HG03442 (cell line): ENCODE measurements around the gene UBE2I.
"Not testable (repeated sequence)": the region's sequence is repeated elsewhere in the genome, so short reads cannot be mapped to it uniquely, and the experiment has no call there.

Experiments used
- ATAC-seq: cut with Tn5 transposase; IDR thresholded peaks from one replicate; pipeline ENCODE4 v1.9.1; 2021; ENCODE audit warnings: mild to moderate bottlenecking, moderate library complexity; ENCODE audit not compliant: unreplicated experiment

Gene UBE2I

GRCh38 chr16:1292208-1292607 lies 17.2 kb upstream of the UBE2I start:
- ATAC-seq = not testable (repeated sequence)

- ATAC-seq = not testable (repeated sequence)
Measured at GRCh38 chr16:1292808-1293207, 16.6 kb upstream of the UBE2I start.

- no peak for ATAC-seq
Measured at GRCh38 chr16:1293921-1294656, 15.3 kb upstream of the UBE2I start.

GRCh38 chr16:1295465-1295864 lies 14.0 kb upstream of the UBE2I start:
- no peak for ATAC-seq

- ATAC-seq = not testable (repeated sequence)
Measured at GRCh38 chr16:1296688-1297017, 12.8 kb upstream of the UBE2I start.

GRCh38 chr16:1297018-1297696 lies 12.3 kb upstream of the UBE2I start:
- no peak for ATAC-seq

GRCh38 chr16:1298406-1298805 lies 11.0 kb upstream of the UBE2I start:
- ATAC-seq = no peak

GRCh38 chr16:1299012-1299867 lies 10.2 kb upstream of the UBE2I start:
- no peak for ATAC-seq

- no peak for ATAC-seq
Measured at GRCh38 chr16:1299868-1300203, 9.6 kb upstream of the UBE2I start.

GRCh38 chr16:1300664-1301476 lies 8.6 kb upstream of the UBE2I start:
- no peak for ATAC-seq

- ATAC-seq = no peak
Measured at GRCh38 chr16:1301562-1301961, 7.9 kb upstream of the UBE2I start.

- no peak for ATAC-seq
Measured at GRCh38 chr16:1305823-1306222, 3.6 kb upstream of the UBE2I start.

GRCh38 chr16:1306334-1306733 lies 3.1 kb upstream of the UBE2I start:
- ATAC-seq = no peak

GRCh38 chr16:1308036-1308976 lies 1.1 kb upstream of the UBE2I start:
- no peak for ATAC-seq

GRCh38 chr16:1309888-1310831 lies 724 bp downstream of the UBE2I start:
- ATAC-seq = no peak

- no peak for ATAC-seq
Measured at GRCh38 chr16:1310832-1311200, 1.4 kb downstream of the UBE2I start.

- ATAC-seq = no peak
Measured at GRCh38 chr16:1311212-1311737, 1.8 kb downstream of the UBE2I start.

GRCh38 chr16:1311738-1312466 lies 2.5 kb downstream of the UBE2I start:
- no peak for ATAC-seq
